HG03095 (cell line): ENCODE measurements around the gene CDH6.

Experiments used
- ATAC-seq: cut with Tn5 transposase; IDR thresholded peaks from one replicate; pipeline ENCODE4 v1.9.1; 2021; ENCODE audit warnings: moderate library complexity; ENCODE audit not compliant: unreplicated experiment

The CDH6 gene

GRCh38 chr5:31365776-31366175, 172.3 kb downstream of the CDH6 start:
- no peak for ATAC-seq

- no peak for ATAC-seq
Measured at GRCh38 chr5:31366941-31367340, 173.5 kb downstream of the CDH6 start.

- ATAC-seq: no peak
Measured at GRCh38 chr5:31372124-31372523, 178.6 kb downstream of the CDH6 start.

- no peak for ATAC-seq
Measured at GRCh38 chr5:31375999-31376720, 182.7 kb downstream of the CDH6 start.

GRCh38 chr5:31377274-31377946, 183.9 kb downstream of the CDH6 start:
- no peak for ATAC-seq

- ATAC-seq: no peak
Measured at GRCh38 chr5:31378136-31378535, 184.7 kb downstream of the CDH6 start.
